GM18517 (cell line): ENCODE measurements around the gene PIK3R6.

ENCODE experiments used
- ATAC-seq: cut with Tn5 transposase; IDR thresholded peaks from one replicate; pipeline ENCODE4 v1.9.1; 2021; ENCODE audit warnings: mild to moderate bottlenecking, moderate library complexity; ENCODE audit not compliant: unreplicated experiment

Gene PIK3R6

GRCh38 chr17:8867361-8867981 lies at the start of gene PIK3R6:
Gene PIK3R6 (minus strand): TSS chr17:8867674. CDS start chr17:8849794, 17,880 bp downstream.
- no peak for ATAC-seq

GRCh38 chr17:8916466-8916865 lies 49.0 kb upstream of the PIK3R6 start:
- ATAC-seq = no peak

GRCh38 chr17:8914554-8914953 lies 47.1 kb upstream of the PIK3R6 start:
- no peak for ATAC-seq

- ATAC-seq = no peak
Observed at GRCh38 chr17:8913879-8914278, 46.4 kb upstream of the PIK3R6 start.

GRCh38 chr17:8913091-8913490 lies 45.6 kb upstream of the PIK3R6 start:
- no peak for ATAC-seq

- no peak for ATAC-seq
Observed at GRCh38 chr17:8912084-8912981, 44.9 kb upstream of the PIK3R6 start.

GRCh38 chr17:8910969-8911604 lies 43.6 kb upstream of the PIK3R6 start:
- no peak for ATAC-seq

- no peak for ATAC-seq
Observed at GRCh38 chr17:8909586-8910270, 42.3 kb upstream of the PIK3R6 start.

GRCh38 chr17:8905331-8905730 lies 37.9 kb upstream of the PIK3R6 start:
- no peak for ATAC-seq

GRCh38 chr17:8904686-8905085 lies 37.2 kb upstream of the PIK3R6 start:
- ATAC-seq = no peak

GRCh38 chr17:8904201-8904600 lies 36.7 kb upstream of the PIK3R6 start:
- no peak for ATAC-seq

- no peak for ATAC-seq
Observed at GRCh38 chr17:8900626-8901585, 33.4 kb upstream of the PIK3R6 start.

GRCh38 chr17:8900207-8900606 lies 32.7 kb upstream of the PIK3R6 start:
- no peak for ATAC-seq

- ATAC-seq = no peak
Observed at GRCh38 chr17:8898636-8899035, 31.2 kb upstream of the PIK3R6 start.

GRCh38 chr17:8898126-8898525 lies 30.7 kb upstream of the PIK3R6 start:
- ATAC-seq = no peak

GRCh38 chr17:8896641-8897635 lies 29.5 kb upstream of the PIK3R6 start:
- ATAC-seq = no peak

- ATAC-seq = no peak
Observed at GRCh38 chr17:8896087-8896486, 28.6 kb upstream of the PIK3R6 start.

- ATAC-seq = no peak
Observed at GRCh38 chr17:8894673-8895578, 27.5 kb upstream of the PIK3R6 start.
